Esophagus muscularis mucosa (tissue), 4 donors: ENCODE results near the gene ZNF813. TPM values are rescaled to one million over a fixed set of nuclear protein-coding genes. Genes with fewer than 3 reads are reported as not detected.
"Not testable (repeated sequence)": the region's sequence is repeated elsewhere in the genome, so short reads cannot be mapped to it uniquely, and the experiment has no call there.

Experiments
- DNase-seq: peaks from one replicate; pipeline ENCODE4 v3.0.0-alpha.2; 2017; ENCODE audit errors: extremely low spot score
- H3K27ac ChIP-seq, 4 donors: fragments of 200-600 bp; sonication (generic); replicated peaks in 1 of 4; 1 replicate in 3 of 4; 2 replicates in 1 of 4; pipeline ENCODE4 v1.5.1; 2016 to 2019; ENCODE audit warnings: mild to moderate bottlenecking in 1 of 4
- H3K27me3 ChIP-seq, 4 donors: fragments of 200-600 bp; sonication (generic); one replicate each; pipeline versions ENCODE4 v1.5.1 to v1.6.0; 2016 to 2019
- H3K36me3 ChIP-seq, 4 donors: fragments of 200-600 bp; sonication (generic); one replicate each; pipeline ENCODE4 v1.5.1; 2016 to 2019
- H3K4me1 ChIP-seq, 4 donors: fragments of 200-600 bp; sonication (generic); one replicate each; pipeline ENCODE4 v1.5.1; 2016 to 2019
- H3K4me3 ChIP-seq, 4 donors: fragments of 200-600 bp; sonication (generic); 1 replicate in 2 of 4; 2 replicates in 2 of 4; pipeline ENCODE4 v1.5.1; 2016 to 2019; ENCODE audit warnings: mild to moderate bottlenecking in 4 of 4, moderate library complexity in 1 of 4
- H3K9me3 ChIP-seq, 4 donors: fragments of 200-600 bp; sonication (generic); 1 replicate in 3 of 4; 2 replicates in 1 of 4; pipeline ENCODE4 v1.5.1; 2016 to 2019
- EP300 ChIP-seq: sonication (generic); formaldehyde crosslinking; IDR thresholded peaks from one replicate; pipeline ENCODE4 v1.6.1; 2017; ENCODE audit warnings: antibody characterized with exemption
- POLR2A ChIP-seq: fragments of 450-650 bp; IDR thresholded peaks from one replicate; pipeline ENCODE4 v1.6.1; 2017; ENCODE audit warnings: antibody characterized with exemption, moderate library complexity, mild to moderate bottlenecking, low read depth
- POLR2AphosphoS5 ChIP-seq, 2 donors: sonication (generic); formaldehyde crosslinking; IDR thresholded peaks; one replicate each; pipeline ENCODE4 v1.6.1; 2017; ENCODE audit warnings: antibody characterized with exemption in 2 of 2
- WGBS: methylation state at CpG from one replicate; pipeline ENCODE4 v1.1.5; 2018; 5-methylcytosine and 5-hydroxymethylcytosine counted together
- intact Hi-C: fragments of 100-400 bp; cut with DNase I; formaldehyde crosslinking; loops from one replicate; pipeline ENCODE4 v1.15.1; 2023
- total RNA-seq, 4 donors: library from RNA; depleted of rRNA; stranded (reverse); fragments of >200 nt; gene quantifications; one replicate each; pipeline versions ENCODE4 v1.1.0 to v1.2.1, GENCODE V29; 2016
- TF ChIP-seq, protein P1 (sequence below), 3 experiments: fragments of 200-600 bp in 2 of 3; fragments of 450-650 bp in 1 of 3; sonication (generic) in 2 of 3; IDR thresholded peaks; one replicate each; pipeline ENCODE4 v1.5.1; 2017 to 2019; ENCODE audit warnings: antibody characterized with exemption in 3 of 3, mild to moderate bottlenecking in 2 of 3, moderate library complexity in 1 of 3

Gene ZNF813
- total RNA-seq, 4 donors from 2014 or later, result 1.7 to 3.5 (median 3.2) TPM

- Histone ChIP-seq H3K27me3 (no peaks in the 10 kb centered on the region), H3K9me3 (peaks cover 0 to 33% (median 28%) of the 10 kb centered on the region in 4 donors), H3K4me1 (no peaks in the 10 kb centered on the region), H3K36me3 (peaks cover 29 to 80% (median 52%) of the 10 kb centered on the region in 4 donors), H3K4me3 (no peak overlapping the region), H3K27ac (no peak overlapping the region)
- WGBS, result 80% methylated on average over 8 of the region's 8 CpGs
- no peak for DNase-seq
- TF ChIP-seq POLR2A (no peak), EP300 (no peak), POLR2AphosphoS5 (IDR thresholded peaks at IDR 0.05) (no peak)
- TF ChIP-seq, protein P1, sequence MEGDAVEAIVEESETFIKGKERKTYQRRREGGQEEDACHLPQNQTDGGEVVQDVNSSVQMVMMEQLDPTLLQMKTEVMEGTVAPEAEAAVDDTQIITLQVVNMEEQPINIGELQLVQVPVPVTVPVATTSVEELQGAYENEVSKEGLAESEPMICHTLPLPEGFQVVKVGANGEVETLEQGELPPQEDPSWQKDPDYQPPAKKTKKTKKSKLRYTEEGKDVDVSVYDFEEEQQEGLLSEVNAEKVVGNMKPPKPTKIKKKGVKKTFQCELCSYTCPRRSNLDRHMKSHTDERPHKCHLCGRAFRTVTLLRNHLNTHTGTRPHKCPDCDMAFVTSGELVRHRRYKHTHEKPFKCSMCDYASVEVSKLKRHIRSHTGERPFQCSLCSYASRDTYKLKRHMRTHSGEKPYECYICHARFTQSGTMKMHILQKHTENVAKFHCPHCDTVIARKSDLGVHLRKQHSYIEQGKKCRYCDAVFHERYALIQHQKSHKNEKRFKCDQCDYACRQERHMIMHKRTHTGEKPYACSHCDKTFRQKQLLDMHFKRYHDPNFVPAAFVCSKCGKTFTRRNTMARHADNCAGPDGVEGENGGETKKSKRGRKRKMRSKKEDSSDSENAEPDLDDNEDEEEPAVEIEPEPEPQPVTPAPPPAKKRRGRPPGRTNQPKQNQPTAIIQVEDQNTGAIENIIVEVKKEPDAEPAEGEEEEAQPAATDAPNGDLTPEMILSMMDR (IDR thresholded peaks at IDR 0.05), result no peak
- intact Hi-C loops, result no loop called here
Observed at GRCh38 chr19:53485046-53486004, 17.8 kb downstream of the ZNF813 start.

- DNase-seq, result no peak
- Histone ChIP-seq H3K4me1 (no peaks in the 10 kb centered on the region), H3K36me3 (peaks cover 20 to 55% (median 45%) of the 10 kb centered on the region in 4 donors), H3K4me3 (no peak overlapping the region), H3K27ac (no peak overlapping the region), H3K9me3 (peaks cover 0 to 62% (median 47%) of the 10 kb centered on the region in 4 donors), H3K27me3 (no peaks in the 10 kb centered on the region)
- TF ChIP-seq EP300, result no peak
- no peak for TF ChIP-seq POLR2A
- TF ChIP-seq, protein P1 (IDR thresholded peaks at IDR 0.05), result no peak
- no peak for TF ChIP-seq POLR2AphosphoS5 (IDR thresholded peaks at IDR 0.05)
- intact Hi-C loops, result no loop called here
- WGBS, result 95% methylated on average over 5 of the region's 5 CpGs
Observed at GRCh38 chr19:53492153-53492552, 24.6 kb downstream of the ZNF813 start.

DNA sequence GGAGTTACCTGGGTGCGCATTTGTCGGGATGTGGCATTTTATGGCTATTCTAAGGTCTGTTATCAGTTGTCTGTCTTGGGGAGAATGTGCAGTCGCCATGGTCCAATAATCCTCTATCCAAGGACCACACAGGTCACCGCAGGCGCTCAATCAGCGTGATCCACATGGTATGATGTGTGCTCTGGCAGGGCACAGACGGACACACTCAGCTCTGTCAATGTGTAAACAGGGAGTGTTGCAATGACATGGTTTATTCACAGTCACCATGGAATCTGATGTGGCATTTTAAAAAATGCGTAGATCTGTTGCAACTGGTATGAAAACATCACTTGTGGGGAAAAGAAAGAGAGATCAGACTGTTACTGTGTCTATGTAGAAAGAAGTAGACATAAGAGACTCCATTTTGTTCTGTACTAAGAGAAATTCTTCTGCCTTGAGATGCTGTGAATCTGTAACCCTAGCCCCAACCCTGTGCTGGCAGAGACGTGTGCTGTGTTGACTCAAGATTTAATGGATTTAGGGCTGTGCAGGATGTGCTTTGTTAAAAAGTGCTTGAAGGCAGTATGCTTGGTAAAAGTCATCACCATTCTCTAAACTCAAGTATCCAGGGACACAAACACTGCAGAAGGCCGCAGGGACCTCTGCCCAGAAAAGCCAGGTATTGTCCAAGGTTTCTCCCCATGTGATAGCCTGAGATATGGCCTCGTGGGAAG lies 29.9 kb downstream of the ZNF813 start:
- H3K4me3 ChIP-seq, H3K4me1 ChIP-seq, H3K27ac ChIP-seq, intact Hi-C loops, DNase-seq, H3K27me3 ChIP-seq, H3K36me3 ChIP-seq: not testable (repeated sequence)
- 68% methylated on average over 11 of the region's 11 CpGs for WGBS
- peaks cover 0 to 28% (median 20%) of the 10 kb centered on the region in 4 donors for H3K9me3 ChIP-seq

- H3K4me1 ChIP-seq, H3K27me3 ChIP-seq, DNase-seq, H3K36me3 ChIP-seq, H3K27ac ChIP-seq, H3K4me3 ChIP-seq, intact Hi-C loops: not testable (repeated sequence)
- WGBS, result 69% methylated on average over 4 of the region's 4 CpGs
- H3K9me3 ChIP-seq, result peaks cover 0 to 22% (median 15%) of the 10 kb centered on the region in 4 donors
Observed at GRCh38 chr19:53498024-53498395, 30.5 kb downstream of the ZNF813 start.

GRCh38 chr19:53503151-53503550 lies 35.6 kb downstream of the ZNF813 start:
- H3K27ac ChIP-seq, intact Hi-C loops, H3K9me3 ChIP-seq, H3K4me3 ChIP-seq, DNase-seq, H3K36me3 ChIP-seq, H3K27me3 ChIP-seq: not testable (repeated sequence)
- 50% methylated on average over 7 of the region's 7 CpGs for WGBS
- peaks cover 4 to 16% (median 6%) of the 10 kb centered on the region in 4 donors for H3K4me1 ChIP-seq

DNA sequence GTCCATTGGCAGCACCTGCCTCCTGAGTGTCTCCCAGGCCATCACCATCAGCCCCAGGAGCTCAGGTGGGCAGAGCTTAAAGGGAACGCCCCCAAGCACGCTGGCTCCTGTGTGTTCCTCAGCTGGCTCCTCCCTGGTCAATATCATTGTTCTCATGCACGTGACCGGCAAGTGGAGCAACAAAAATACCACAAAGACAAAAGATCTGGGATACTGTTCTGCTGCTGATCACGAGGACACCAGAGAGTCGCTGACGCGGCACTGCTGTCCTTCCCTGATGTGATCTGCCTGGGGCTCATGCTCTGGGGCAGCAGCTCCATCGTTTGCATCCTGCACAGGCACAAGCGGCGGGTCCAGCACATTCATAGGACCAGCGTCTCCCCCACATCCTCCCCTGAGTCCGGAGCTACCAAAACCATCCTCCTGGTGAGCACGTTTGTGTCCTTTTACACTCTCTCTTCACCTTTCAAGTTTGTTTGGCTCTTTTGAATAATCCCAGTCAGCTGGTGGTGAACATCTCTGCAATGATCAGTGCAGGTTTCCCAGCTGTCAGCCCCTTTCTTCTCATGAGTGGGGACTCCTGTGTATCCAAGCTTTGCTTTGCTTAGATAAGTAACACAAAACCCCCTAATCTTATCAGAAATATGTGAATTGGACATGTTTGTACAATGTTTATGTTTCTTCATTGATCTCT lies 36.3 kb downstream of the ZNF813 start:
- TF ChIP-seq, protein P1 (IDR thresholded peaks at IDR 0.05), result peak in 1 of 3 experiments; percentile 6
- H3K4me1 ChIP-seq, result peaks cover 4 to 21% (median 6%) of the 10 kb centered on the region in 4 donors
- H3K9me3 ChIP-seq, H3K27me3 ChIP-seq, H3K36me3 ChIP-seq, intact Hi-C loops, DNase-seq: not testable (repeated sequence)
- H3K4me3 ChIP-seq, result peak overlapping the region in 1 of 4 donors; percentile 34
- WGBS, result no CpG with 5 or more reads among the region's 14 CpGs
- peak overlapping the region in 1 of 4 donors; percentile 88 for H3K27ac ChIP-seq
